Uterus (tissue), 2 donors: ENCODE measurements around the gene IKBKE.

Source experiments
- CTCF ChIP-seq, 4 experiments: fragments of 200-600 bp in 2 of 4; fragments of 450-650 bp in 2 of 4; sonication (generic) in 2 of 4; IDR thresholded peaks; one replicate each; pipeline ENCODE4 v1.5.1; 2016 to 2019; ENCODE audit warnings: antibody characterized with exemption in 4 of 4, mild to moderate bottlenecking in 2 of 4, moderate library complexity in 1 of 4
- POLR2A ChIP-seq, 2 donors: fragments of 450-650 bp; IDR thresholded peaks; one replicate each; pipeline ENCODE4 v1.6.1; 2016; ENCODE audit warnings: antibody characterized with exemption in 2 of 2, mild to moderate bottlenecking in 1 of 2, moderate library complexity in 1 of 2

DNA sequence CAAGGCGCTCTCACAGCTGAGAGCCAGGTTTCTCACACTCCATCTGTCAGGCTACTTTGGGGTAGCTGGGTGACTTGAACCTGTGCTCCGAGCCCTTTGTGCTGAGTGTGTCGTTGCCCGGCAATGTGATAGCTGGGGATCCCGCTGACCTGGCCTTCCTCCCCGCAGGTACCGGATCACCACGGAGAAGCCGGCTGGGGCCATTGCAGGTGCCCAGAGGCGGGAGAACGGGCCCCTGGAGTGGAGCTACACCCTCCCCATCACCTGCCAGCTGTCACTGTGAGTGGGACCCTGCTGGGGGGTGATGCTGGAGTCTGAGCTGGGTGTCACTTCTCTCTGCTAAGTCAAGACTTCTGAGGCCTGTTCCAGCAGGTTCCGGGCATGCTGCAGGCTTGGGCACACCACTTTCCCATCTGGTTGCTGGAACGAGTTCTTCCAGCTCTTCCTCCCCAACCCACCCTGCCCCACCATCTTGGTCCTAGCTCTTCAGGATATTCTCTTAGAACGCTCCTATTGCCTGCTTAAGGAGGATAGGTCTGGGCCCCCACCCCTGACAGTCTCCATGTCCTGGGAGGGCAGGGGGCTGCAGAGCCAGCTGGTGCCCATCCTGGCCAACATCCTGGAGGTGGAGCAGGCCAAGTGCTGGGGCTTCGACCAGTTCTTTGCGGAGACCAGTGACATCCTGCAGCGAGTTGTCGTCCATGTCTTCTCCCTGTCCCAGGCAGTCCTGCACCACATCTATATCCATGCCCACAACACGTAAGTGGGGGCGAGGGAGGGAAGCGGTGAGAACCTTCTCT, 7.5 kb downstream of the IKBKE start:
- TF ChIP-seq CTCF (IDR thresholded peaks at IDR 0.05) (no peak), POLR2A (IDR thresholded peaks at IDR 0.05) (no peak)
